ENCODE results near the gene CLIC1. TPM values are rescaled to one million over a fixed set of nuclear protein-coding genes. Genes with fewer than 3 reads are reported as not detected.

CLIC1 gene
- total RNA-seq, 1 experiment from 2014 or later: 1,241 TPM

- DNase-seq (ENCODE audit: low read depth): peak; percentile 31
Observed at GRCh38 chr6:31701666-31702404, 34.5 kb downstream of the CLIC1 start.

GRCh38 chr6:31700740-31701401, 35.5 kb downstream of the CLIC1 start:
- DNase-seq (ENCODE audit: low read depth): no peak

- DNase-seq (ENCODE audit: low read depth): no peak
Observed at GRCh38 chr6:31697555-31697954, 38.8 kb downstream of the CLIC1 start.

- no peak for DNase-seq (ENCODE audit: low read depth)
Observed at GRCh38 chr6:31693535-31693934, 42.8 kb downstream of the CLIC1 start.

- DNase-seq (ENCODE audit: low read depth): no peak
Observed at GRCh38 chr6:31692886-31693285, 43.4 kb downstream of the CLIC1 start.

GRCh38 chr6:31692353-31692752, 44.0 kb downstream of the CLIC1 start:
- no peak for DNase-seq (ENCODE audit: low read depth)

GRCh38 chr6:31691564-31692108, 44.7 kb downstream of the CLIC1 start:
- DNase-seq (ENCODE audit: low read depth): no peak

GRCh38 chr6:31691078-31691463, 45.3 kb downstream of the CLIC1 start:
- no peak for DNase-seq (ENCODE audit: low read depth)

GRCh38 chr6:31690231-31691077, 45.9 kb downstream of the CLIC1 start:
- peak; percentile 58 for DNase-seq (ENCODE audit: low read depth)

- no peak for DNase-seq (ENCODE audit: low read depth)
Observed at GRCh38 chr6:31689249-31690110, 46.9 kb downstream of the CLIC1 start.

GRCh38 chr6:31687860-31688693, 48.3 kb downstream of the CLIC1 start:
- no peak for DNase-seq (ENCODE audit: low read depth)

- DNase-seq (ENCODE audit: low read depth): no peak
Observed at GRCh38 chr6:31687321-31687720, 49.0 kb downstream of the CLIC1 start.

- no peak for DNase-seq (ENCODE audit: low read depth)
Observed at GRCh38 chr6:31686483-31686882, 49.8 kb downstream of the CLIC1 start.

GRCh38 chr6:31683591-31683990, 52.7 kb downstream of the CLIC1 start:
- DNase-seq (ENCODE audit: low read depth): no peak

- DNase-seq (ENCODE audit: low read depth): peak; percentile 49
Observed at GRCh38 chr6:31681135-31681671, 55.1 kb downstream of the CLIC1 start.

Other genes with a start within 250 kb of the CLIC1 start
- 24.9 and 27.3 TPM in 2 replicates for gene MICB, start 238.4 kb downstream of the CLIC1 start, total RNA-seq (2014; rRNA removed; shearing (Covaris generic))
- not detected in 2 replicates for gene MCCD1, start 207.6 kb downstream of the CLIC1 start, total RNA-seq (2014; rRNA removed; shearing (Covaris generic))
- 678 and 762 TPM in 2 replicates for gene DDX39B, start 194.5 kb downstream of the CLIC1 start, total RNA-seq (2014; rRNA removed; shearing (Covaris generic))
- 1.5 TPM in 1 of 2 replicates, not detected in the other for gene ATP6V1G2, start 189.9 kb downstream of the CLIC1 start, total RNA-seq (2014; rRNA removed; shearing (Covaris generic))
- 16.2 and 21.5 TPM in 2 replicates for gene NFKBIL1, start 188.9 kb downstream of the CLIC1 start, total RNA-seq (2014; rRNA removed; shearing (Covaris generic))
- gene LTA, start 164.2 kb downstream of the CLIC1 start, total RNA-seq (2014; rRNA removed; shearing (Covaris generic)): 0.11 TPM in 1 of 2 replicates, not detected in the other
- gene TNF, start 161.0 kb downstream of the CLIC1 start, total RNA-seq (2014; rRNA removed; shearing (Covaris generic)): 1.4 and 4.0 TPM in 2 replicates
- gene LTB, start 154.1 kb downstream of the CLIC1 start, total RNA-seq (2014; rRNA removed; shearing (Covaris generic)): 2.1 TPM in 1 of 2 replicates, not detected in the other
- 0.09 and 3.5 TPM in 2 replicates for gene LST1, start 150.3 kb downstream of the CLIC1 start, total RNA-seq (2014; rRNA removed; shearing (Covaris generic))
- not detected in 2 replicates for gene NCR3, start 143.5 kb downstream of the CLIC1 start, total RNA-seq (2014; rRNA removed; shearing (Covaris generic))
- gene AIF1, start 121.3 kb downstream of the CLIC1 start, total RNA-seq (2014; rRNA removed; shearing (Covaris generic)): not detected in 2 replicates
- 50.1 and 51.9 TPM in 2 replicates for gene PRRC2A, start 115.8 kb downstream of the CLIC1 start, total RNA-seq (2014; rRNA removed; shearing (Covaris generic))
- 256 and 287 TPM in 2 replicates for gene BAG6, start 83.9 kb downstream of the CLIC1 start, total RNA-seq (2014; rRNA removed; shearing (Covaris generic))
- gene APOM, start 80.6 kb downstream of the CLIC1 start, total RNA-seq (2014; rRNA removed; shearing (Covaris generic)): 0.18 and 1.4 TPM in 2 replicates
- 15.9 and 18.0 TPM in 2 replicates for gene C6orf47, start 75.8 kb downstream of the CLIC1 start, total RNA-seq (2014; rRNA removed; shearing (Covaris generic))
- 32.9 and 40.2 TPM in 2 replicates for gene GPANK1, start 71.5 kb downstream of the CLIC1 start, total RNA-seq (2014; rRNA removed; shearing (Covaris generic))
- 328 and 376 TPM in 2 replicates for gene CSNK2B, start 70.5 kb downstream of the CLIC1 start, total RNA-seq (2014; rRNA removed; shearing (Covaris generic))
- gene LY6G5B, start 66.6 kb downstream of the CLIC1 start, total RNA-seq (2014; rRNA removed; shearing (Covaris generic)): 0.91 and 6.3 TPM in 2 replicates
- gene LY6G5C, start 55.5 kb downstream of the CLIC1 start, total RNA-seq (2014; rRNA removed; shearing (Covaris generic)): 1.8 TPM in 1 of 2 replicates, not detected in the other
- 55.2 and 64.4 TPM in 2 replicates for gene ABHD16A, start 33.2 kb downstream of the CLIC1 start, total RNA-seq (2014; rRNA removed; shearing (Covaris generic))
- not detected in 2 replicates for gene LY6G6F, start 29.7 kb downstream of the CLIC1 start, total RNA-seq (2014; rRNA removed; shearing (Covaris generic))
- not detected in 2 replicates for gene LY6G6D, start 21.2 kb downstream of the CLIC1 start, total RNA-seq (2014; rRNA removed; shearing (Covaris generic))
- gene LY6G6C, start 14.8 kb downstream of the CLIC1 start, total RNA-seq (2014; rRNA removed; shearing (Covaris generic)): not detected in 2 replicates
- not detected in 2 replicates for gene MPIG6B, start 13.2 kb downstream of the CLIC1 start, total RNA-seq (2014; rRNA removed; shearing (Covaris generic))
- gene DDAH2, start 7.2 kb downstream of the CLIC1 start, total RNA-seq (2014; rRNA removed; shearing (Covaris generic)): 46.1 and 55.6 TPM in 2 replicates
- gene MSH5, start 3.5 kb upstream of the CLIC1 start, total RNA-seq (2014; rRNA removed; shearing (Covaris generic)): 19.9 and 20.9 TPM in 2 replicates
- gene SAPCD1, start 26.1 kb upstream of the CLIC1 start, total RNA-seq (2014; rRNA removed; shearing (Covaris generic)): 0.27 and 1.6 TPM in 2 replicates
- gene VWA7, start 40.8 kb upstream of the CLIC1 start, total RNA-seq (2014; rRNA removed; shearing (Covaris generic)): 0.34 TPM in 1 of 2 replicates, not detected in the other
- 77.3 and 80.3 TPM in 2 replicates for gene VARS1, start 59.2 kb upstream of the CLIC1 start, total RNA-seq (2014; rRNA removed; shearing (Covaris generic))
- 91.8 and 146 TPM in 2 replicates for gene LSM2, start 70.4 kb upstream of the CLIC1 start, total RNA-seq (2014; rRNA removed; shearing (Covaris generic))
- gene HSPA1L, start 78.8 kb upstream of the CLIC1 start, total RNA-seq (2014; rRNA removed; shearing (Covaris generic)): 0.12 and 0.80 TPM in 2 replicates
- gene HSPA1A, start 79.0 kb upstream of the CLIC1 start, total RNA-seq (2014; rRNA removed; shearing (Covaris generic)): 148 and 171 TPM in 2 replicates
- 194 and 206 TPM in 2 replicates for gene HSPA1B, start 91.2 kb upstream of the CLIC1 start, total RNA-seq (2014; rRNA removed; shearing (Covaris generic))
- gene NEU1, start 126.3 kb upstream of the CLIC1 start, total RNA-seq (2014; rRNA removed; shearing (Covaris generic)): 46.6 and 51.0 TPM in 2 replicates
- gene SLC44A4, start 142.5 kb upstream of the CLIC1 start, total RNA-seq (2014; rRNA removed; shearing (Covaris generic)): not detected in 2 replicates
- 72.8 and 80.6 TPM in 2 replicates for gene EHMT2, start 161.2 kb upstream of the CLIC1 start, total RNA-seq (2014; rRNA removed; shearing (Covaris generic))
- 7.5 and 9.8 TPM in 2 replicates for gene ZBTB12, start 165.6 kb upstream of the CLIC1 start, total RNA-seq (2014; rRNA removed; shearing (Covaris generic))
- 0.24 and 1.5 TPM in 2 replicates for gene C2, start 191.2 kb upstream of the CLIC1 start, total RNA-seq (2014; rRNA removed; shearing (Covaris generic))
- gene CFB, start 209.6 kb upstream of the CLIC1 start, total RNA-seq (2014; rRNA removed; shearing (Covaris generic)): 0.18 and 0.86 TPM in 2 replicates
- gene NELFE, start 222.4 kb upstream of the CLIC1 start, total RNA-seq (2014; rRNA removed; shearing (Covaris generic)): 180 and 195 TPM in 2 replicates
- 59.7 and 62.5 TPM in 2 replicates for gene SKIC2, start 222.6 kb upstream of the CLIC1 start, total RNA-seq (2014; rRNA removed; shearing (Covaris generic))
- 24.3 and 26.0 TPM in 2 replicates for gene DXO, start 235.6 kb upstream of the CLIC1 start, total RNA-seq (2014; rRNA removed; shearing (Covaris generic))
- 0.27 and 3.2 TPM in 2 replicates for gene C4A, start 245.5 kb upstream of the CLIC1 start, total RNA-seq (2014; rRNA removed; shearing (Covaris generic))

Measured in Daoy (cell line).